Esophagus muscularis mucosa (tissue), 3 donors: ENCODE results near the gene AFAP1L2.

Experiments used
- POLR2AphosphoS5 ChIP-seq, 2 donors: sonication (generic); formaldehyde crosslinking; IDR thresholded peaks; one replicate each; pipeline ENCODE4 v1.6.1; 2017; ENCODE audit warnings: antibody characterized with exemption in 2 of 2
- TF ChIP-seq, protein P1 (sequence below), 3 experiments: fragments of 200-600 bp in 2 of 3; fragments of 450-650 bp in 1 of 3; sonication (generic) in 2 of 3; IDR thresholded peaks; one replicate each; pipeline ENCODE4 v1.5.1; 2017 to 2019; ENCODE audit warnings: antibody characterized with exemption in 3 of 3, mild to moderate bottlenecking in 2 of 3, moderate library complexity in 1 of 3

GRCh38 chr10:114343623-114344505, 60.4 kb downstream of the AFAP1L2 start:
- TF ChIP-seq, protein P1, sequence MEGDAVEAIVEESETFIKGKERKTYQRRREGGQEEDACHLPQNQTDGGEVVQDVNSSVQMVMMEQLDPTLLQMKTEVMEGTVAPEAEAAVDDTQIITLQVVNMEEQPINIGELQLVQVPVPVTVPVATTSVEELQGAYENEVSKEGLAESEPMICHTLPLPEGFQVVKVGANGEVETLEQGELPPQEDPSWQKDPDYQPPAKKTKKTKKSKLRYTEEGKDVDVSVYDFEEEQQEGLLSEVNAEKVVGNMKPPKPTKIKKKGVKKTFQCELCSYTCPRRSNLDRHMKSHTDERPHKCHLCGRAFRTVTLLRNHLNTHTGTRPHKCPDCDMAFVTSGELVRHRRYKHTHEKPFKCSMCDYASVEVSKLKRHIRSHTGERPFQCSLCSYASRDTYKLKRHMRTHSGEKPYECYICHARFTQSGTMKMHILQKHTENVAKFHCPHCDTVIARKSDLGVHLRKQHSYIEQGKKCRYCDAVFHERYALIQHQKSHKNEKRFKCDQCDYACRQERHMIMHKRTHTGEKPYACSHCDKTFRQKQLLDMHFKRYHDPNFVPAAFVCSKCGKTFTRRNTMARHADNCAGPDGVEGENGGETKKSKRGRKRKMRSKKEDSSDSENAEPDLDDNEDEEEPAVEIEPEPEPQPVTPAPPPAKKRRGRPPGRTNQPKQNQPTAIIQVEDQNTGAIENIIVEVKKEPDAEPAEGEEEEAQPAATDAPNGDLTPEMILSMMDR (IDR thresholded peaks at IDR 0.05): no peak
- TF ChIP-seq POLR2AphosphoS5 (IDR thresholded peaks at IDR 0.05): no peak
